ENCODE measurements around the gene INTS2.

GRCh38 chr17:61828694-61829093, 99.1 kb downstream of the INTS2 start:
- no peak for TF ChIP-seq POLR2AphosphoS5 (IDR thresholded peaks at IDR 0.05)
- no peak for TF ChIP-seq CTCF (IDR thresholded peaks at IDR 0.05)
- no peak for TF ChIP-seq EP300 (IDR thresholded peaks at IDR 0.05)
- TF ChIP-seq POLR2A (IDR thresholded peaks at IDR 0.05): no peak

Data from suprapubic skin (tissue), 4 donors.